ENCODE measurements around the gene ATP6V0B. TPM values are rescaled to one million over a fixed set of nuclear protein-coding genes. Genes with fewer than 3 reads are reported as not detected.

Gene ATP6V0B
- total RNA-seq, 2 donors from 2014 or later: 183 to 270 TPM

DNA sequence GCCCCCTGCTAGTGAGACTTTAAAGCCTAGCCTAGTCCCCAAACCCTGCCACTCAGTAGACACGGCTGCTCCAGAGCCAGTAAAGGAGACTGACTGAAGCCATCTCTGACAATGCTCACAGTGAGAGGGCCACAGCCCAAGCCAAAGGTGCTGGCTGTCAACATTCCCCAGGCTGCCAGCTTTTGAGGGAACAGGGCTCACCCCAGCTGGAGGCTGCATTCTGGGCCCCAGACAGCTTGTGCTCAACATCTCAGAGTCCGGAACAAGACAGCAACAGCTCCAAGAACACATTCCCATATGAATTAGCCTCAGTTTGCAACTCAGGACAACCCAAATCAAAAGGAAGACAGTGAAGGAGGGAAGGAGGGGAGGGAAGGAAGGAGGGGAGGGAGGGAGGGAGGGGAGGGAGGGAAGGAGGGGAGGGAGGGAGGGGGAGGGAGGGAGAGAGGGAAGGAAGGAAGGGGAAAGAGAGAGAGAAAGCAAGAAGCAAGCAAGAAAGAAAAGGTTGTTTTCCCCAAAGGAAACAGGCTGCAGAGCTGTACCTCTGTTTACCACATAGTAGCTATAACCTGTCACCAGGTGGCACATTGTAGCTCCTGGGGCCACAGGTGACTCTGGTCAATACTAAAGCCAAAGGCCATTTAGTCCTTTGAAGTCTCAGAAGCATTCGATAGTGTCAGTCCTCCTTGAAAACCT is 35.7 kb upstream of the ATP6V0B start:
- no peaks in the 10 kb centered on the region for H3K9me3 ChIP-seq
- H3K27ac ChIP-seq: no peak overlapping the region
- intact Hi-C loops (cut with DNase I): loop anchor here (5.0 to 10.0 kb wide), 3 partner anchors 106 to 404 kb away; partner anchors contain the start of gene PTPRF
- no peak overlapping the region for H3K9ac ChIP-seq (ENCODE audit: low read depth in 2 of 2, low read length in 2 of 2)
- H3K27me3 ChIP-seq: no peaks in the 10 kb centered on the region
- H3K4me3 ChIP-seq: no peak overlapping the region
- no peak for DNase-seq
- TF ChIP-seq, protein P1, sequence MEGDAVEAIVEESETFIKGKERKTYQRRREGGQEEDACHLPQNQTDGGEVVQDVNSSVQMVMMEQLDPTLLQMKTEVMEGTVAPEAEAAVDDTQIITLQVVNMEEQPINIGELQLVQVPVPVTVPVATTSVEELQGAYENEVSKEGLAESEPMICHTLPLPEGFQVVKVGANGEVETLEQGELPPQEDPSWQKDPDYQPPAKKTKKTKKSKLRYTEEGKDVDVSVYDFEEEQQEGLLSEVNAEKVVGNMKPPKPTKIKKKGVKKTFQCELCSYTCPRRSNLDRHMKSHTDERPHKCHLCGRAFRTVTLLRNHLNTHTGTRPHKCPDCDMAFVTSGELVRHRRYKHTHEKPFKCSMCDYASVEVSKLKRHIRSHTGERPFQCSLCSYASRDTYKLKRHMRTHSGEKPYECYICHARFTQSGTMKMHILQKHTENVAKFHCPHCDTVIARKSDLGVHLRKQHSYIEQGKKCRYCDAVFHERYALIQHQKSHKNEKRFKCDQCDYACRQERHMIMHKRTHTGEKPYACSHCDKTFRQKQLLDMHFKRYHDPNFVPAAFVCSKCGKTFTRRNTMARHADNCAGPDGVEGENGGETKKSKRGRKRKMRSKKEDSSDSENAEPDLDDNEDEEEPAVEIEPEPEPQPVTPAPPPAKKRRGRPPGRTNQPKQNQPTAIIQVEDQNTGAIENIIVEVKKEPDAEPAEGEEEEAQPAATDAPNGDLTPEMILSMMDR (IDR thresholded peaks at IDR 0.05): no peak
- no peaks in the 10 kb centered on the region for H3K36me3 ChIP-seq
- H3K4me1 ChIP-seq: peaks cover 12% of the 10 kb centered on the region

DNA sequence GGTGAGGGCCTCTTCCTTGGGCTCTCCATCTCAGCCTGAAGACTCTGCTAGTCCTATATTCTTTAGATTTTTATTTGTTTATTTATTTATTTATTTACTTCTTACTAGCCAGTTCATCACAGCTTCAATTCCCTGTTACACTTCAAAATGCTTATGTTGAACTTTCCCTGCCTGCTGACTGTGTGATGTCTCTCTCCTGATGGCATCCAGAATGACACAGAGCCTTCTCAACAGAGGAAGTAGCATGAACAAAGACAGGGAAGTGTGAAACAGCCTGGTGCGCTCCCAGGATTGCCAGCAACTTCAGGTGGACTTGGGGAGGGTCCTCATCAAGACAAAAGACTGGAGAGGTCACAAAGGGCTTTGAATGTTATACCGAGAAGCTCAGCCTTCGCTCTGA is 32.3 kb upstream of the ATP6V0B start:
- Histone ChIP-seq H3K4me3 (no peak overlapping the region), H3K4me1 (peaks cover 3% of the 10 kb centered on the region), H3K9ac (ENCODE audit: low read depth in 2 of 2, low read length in 2 of 2) (no peak overlapping the region), H3K36me3 (no peaks in the 10 kb centered on the region), H3K9me3 (no peaks in the 10 kb centered on the region), H3K27me3 (no peaks in the 10 kb centered on the region), H3K27ac (no peak overlapping the region)
- no peak for DNase-seq
- TF ChIP-seq, protein P1 (IDR thresholded peaks at IDR 0.05): no peak
- intact Hi-C loops (cut with DNase I): no loop called here

DNA sequence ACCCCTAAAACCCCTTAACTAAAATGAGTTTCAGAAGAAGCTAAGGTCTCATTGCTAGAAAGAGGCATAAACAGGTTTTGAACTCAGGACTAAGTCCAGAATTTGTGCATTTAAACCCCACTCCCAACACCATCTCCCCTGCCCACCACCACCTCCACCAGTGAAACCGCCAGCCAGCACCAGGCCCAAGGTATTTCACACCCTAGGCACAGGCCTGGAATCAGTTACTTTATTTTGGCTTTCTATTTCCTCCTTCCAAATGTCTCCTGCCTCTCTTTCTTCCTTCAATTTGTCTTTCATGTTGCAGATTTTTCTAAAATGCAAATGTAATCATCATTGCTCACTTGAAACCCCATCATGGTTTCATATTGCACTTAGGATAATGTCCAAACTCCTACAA is 29.9 kb upstream of the ATP6V0B start:
- Histone ChIP-seq H3K9ac (ENCODE audit: low read depth in 2 of 2, low read length in 2 of 2) (no peak overlapping the region), H3K27ac (no peak overlapping the region), H3K9me3 (no peaks in the 10 kb centered on the region), H3K27me3 (no peaks in the 10 kb centered on the region), H3K36me3 (no peaks in the 10 kb centered on the region), H3K4me3 (no peak overlapping the region), H3K4me1 (peaks cover 14% of the 10 kb centered on the region)
- intact Hi-C loops (cut with DNase I): no loop called here
- TF ChIP-seq, protein P1 (IDR thresholded peaks at IDR 0.05): no peak
- no peak for DNase-seq

DNA sequence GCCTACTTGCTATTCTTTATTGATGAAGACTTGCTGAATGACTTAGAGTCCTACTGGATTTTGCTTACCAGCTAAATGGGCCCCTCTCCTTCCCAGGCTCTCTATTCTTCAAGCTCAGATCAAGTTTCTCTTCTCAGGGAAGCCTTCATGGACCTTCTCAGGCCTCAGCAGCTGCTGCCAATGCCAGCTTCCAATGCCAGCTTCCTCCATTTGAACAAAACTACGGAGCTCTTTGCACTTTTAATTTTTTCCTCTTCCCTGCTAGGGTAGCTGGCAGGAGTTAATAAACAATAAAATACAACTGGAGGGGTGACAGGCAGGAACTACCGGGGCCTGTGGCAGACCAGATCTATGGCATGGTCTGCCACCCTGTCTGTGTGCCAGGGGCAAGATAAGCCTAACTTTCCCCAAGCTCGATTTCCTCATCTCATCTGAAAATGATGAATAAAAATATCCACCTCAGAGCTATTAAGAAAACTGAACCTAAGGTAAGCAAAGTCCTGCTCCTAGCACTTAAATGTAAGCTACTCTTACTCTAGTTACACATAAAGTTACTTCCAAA is 29.0 kb upstream of the ATP6V0B start:
- Histone ChIP-seq H3K36me3 (no peaks in the 10 kb centered on the region), H3K4me3 (peak overlapping the region; percentile 91), H3K9me3 (no peaks in the 10 kb centered on the region), H3K4me1 (peaks cover 14% of the 10 kb centered on the region), H3K27me3 (no peaks in the 10 kb centered on the region), H3K9ac (ENCODE audit: low read depth in 2 of 2, low read length in 2 of 2) (peak overlapping the region; percentile 93 to 94), H3K27ac (peak overlapping the region; percentile 91)
- TF ChIP-seq, protein P1 (IDR thresholded peaks at IDR 0.05): no peak
- no peak for DNase-seq
- intact Hi-C loops (cut with DNase I): no loop called here

DNA sequence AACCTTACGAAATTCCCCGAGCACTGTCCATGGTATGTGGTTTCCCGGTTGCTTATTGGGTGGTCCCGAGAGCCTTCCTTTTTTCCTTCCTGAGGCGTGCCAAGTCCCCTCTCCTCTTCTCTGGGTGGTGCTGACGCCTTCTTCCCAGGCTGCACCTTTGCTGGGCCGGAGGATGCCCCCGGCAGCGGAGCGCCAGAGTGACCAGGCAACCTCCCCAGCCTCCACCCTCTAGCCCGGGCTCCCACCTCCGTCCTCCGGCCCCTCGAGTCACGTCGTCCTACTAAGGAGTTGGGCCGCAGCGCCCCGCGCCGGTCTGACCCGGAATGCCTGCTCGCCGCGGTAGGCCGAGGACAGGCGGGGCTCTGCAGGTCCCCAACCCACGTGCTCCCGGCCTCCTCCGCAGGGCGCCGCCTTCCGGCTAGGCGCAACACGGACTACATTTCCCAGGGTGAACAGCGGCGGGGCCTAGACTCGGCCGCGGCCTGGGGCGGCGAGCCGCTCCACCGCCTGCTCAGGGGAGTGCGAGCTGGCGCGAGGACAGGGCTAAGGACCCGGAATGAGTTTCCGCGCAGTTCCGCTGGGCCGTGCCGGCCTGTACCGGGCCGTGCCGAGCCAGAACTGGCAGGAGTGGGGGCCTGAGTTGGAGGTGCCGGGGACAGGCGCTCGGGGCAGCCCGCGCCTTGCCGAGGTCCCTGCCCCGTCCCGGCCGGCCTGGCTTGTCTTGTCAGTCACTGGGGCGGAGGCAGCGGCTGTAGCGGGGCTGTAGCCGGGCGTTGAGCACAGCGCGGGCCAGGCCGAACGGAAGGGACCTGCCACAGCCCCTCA is 28.3 kb upstream of the ATP6V0B start, which contains the start of gene IPO13:
TSS of gene IPO13 (plus strand) at position 715 of the 825 bp plus-strand sequence. CDS start 651 bp downstream, outside the sequence.
- Histone ChIP-seq H3K27ac (peak within 1 kb of the TSS; percentile 91), H3K4me3 (peak within 1 kb of the TSS; percentile 91), H3K36me3 (no peaks in the 10 kb centered on the region), H3K27me3 (no peaks in the 10 kb centered on the region), H3K9me3 (no peaks in the 10 kb centered on the region), H3K4me1 (peaks cover 14% of the 10 kb centered on the region), H3K9ac (ENCODE audit: low read depth in 2 of 2, low read length in 2 of 2) (peak within 1 kb of the TSS; percentile 93 to 94)
- intact Hi-C loops (cut with DNase I): no loop called here
- peak; percentile 97 for DNase-seq
- TF ChIP-seq, protein P1 (IDR thresholded peaks at IDR 0.05): peak; percentile 72
